ENCODE measurements around the gene CLDN18. TPM values are rescaled to one million over a fixed set of nuclear protein-coding genes. Genes with fewer than 3 reads are reported as not detected.

The CLDN18 gene
- total and polyA plus RNA-seq, 12 donors: 0.01 TPM; not detected in 11

DNA sequence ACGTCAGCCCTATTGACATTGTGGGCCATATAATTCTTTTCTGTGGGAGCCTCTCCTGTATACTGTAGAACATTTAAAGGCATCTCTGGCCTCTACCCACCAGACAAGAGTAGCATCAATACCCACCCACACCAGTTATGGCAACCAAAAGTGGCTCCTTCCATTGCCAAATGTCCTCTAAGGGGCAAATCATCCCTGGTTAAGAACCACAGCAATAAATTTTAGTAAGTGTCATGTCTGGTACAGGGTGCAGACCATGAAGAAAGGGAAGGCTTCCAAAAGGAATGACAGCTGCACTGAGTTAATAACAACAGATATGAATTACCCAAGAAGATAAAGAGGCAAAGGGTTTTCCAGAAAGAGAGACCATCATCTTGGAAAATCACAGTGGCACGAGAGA lies 6.9 kb upstream of the CLDN18 start:
- no peak for ATAC-seq
- 80 to 82% methylated on average over 2 of the region's 2 CpGs for WGBS, 2 donors
- H3K4me1 ChIP-seq: no peaks in the 10 kb centered on the region
- no peak overlapping the region for H3K4me3 ChIP-seq
- H3K36me3 ChIP-seq: no peaks in the 10 kb centered on the region
- TF ChIP-seq, protein P1, sequence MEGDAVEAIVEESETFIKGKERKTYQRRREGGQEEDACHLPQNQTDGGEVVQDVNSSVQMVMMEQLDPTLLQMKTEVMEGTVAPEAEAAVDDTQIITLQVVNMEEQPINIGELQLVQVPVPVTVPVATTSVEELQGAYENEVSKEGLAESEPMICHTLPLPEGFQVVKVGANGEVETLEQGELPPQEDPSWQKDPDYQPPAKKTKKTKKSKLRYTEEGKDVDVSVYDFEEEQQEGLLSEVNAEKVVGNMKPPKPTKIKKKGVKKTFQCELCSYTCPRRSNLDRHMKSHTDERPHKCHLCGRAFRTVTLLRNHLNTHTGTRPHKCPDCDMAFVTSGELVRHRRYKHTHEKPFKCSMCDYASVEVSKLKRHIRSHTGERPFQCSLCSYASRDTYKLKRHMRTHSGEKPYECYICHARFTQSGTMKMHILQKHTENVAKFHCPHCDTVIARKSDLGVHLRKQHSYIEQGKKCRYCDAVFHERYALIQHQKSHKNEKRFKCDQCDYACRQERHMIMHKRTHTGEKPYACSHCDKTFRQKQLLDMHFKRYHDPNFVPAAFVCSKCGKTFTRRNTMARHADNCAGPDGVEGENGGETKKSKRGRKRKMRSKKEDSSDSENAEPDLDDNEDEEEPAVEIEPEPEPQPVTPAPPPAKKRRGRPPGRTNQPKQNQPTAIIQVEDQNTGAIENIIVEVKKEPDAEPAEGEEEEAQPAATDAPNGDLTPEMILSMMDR (IDR thresholded peaks at IDR 0.05): no peak
- DNase-seq: no peak
- no peak overlapping the region for H3K27ac ChIP-seq
- intact Hi-C loops (cut with DNase I): no loop called here
- H3K27me3 ChIP-seq: peaks cover 0 to 9% (median 0%) of the 10 kb centered on the region in 7 donors
- H3K9me3 ChIP-seq: no peaks in the 10 kb centered on the region

DNA sequence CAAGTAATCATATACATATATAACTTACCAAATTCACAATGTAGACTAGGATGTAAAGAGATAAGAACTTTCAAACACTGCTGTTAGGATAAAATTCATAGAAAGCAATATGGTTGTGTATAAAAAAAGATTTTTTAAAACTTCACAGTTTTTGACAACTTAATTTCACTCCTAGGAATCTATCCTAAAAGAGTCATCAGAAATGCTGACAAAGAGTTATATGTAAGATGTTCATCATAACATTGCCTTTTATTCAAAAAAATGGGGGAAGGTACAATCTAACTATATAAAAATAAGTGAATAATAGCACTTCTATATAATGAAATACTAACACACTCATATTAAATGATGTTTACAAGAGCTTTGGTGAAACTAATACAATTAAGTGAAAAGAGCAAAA lies 4.3 kb upstream of the CLDN18 start:
- Histone ChIP-seq H3K27ac (no peak overlapping the region), H3K9me3 (no peaks in the 10 kb centered on the region), H3K4me3 (no peak overlapping the region), H3K36me3 (no peaks in the 10 kb centered on the region), H3K27me3 (no peaks in the 10 kb centered on the region), H3K4me1 (no peaks in the 10 kb centered on the region)
- ATAC-seq (no peak), DNase-seq (no peak)
- TF ChIP-seq, protein P1 (IDR thresholded peaks at IDR 0.05): no peak
- intact Hi-C loops (cut with DNase I): no loop called here

DNA sequence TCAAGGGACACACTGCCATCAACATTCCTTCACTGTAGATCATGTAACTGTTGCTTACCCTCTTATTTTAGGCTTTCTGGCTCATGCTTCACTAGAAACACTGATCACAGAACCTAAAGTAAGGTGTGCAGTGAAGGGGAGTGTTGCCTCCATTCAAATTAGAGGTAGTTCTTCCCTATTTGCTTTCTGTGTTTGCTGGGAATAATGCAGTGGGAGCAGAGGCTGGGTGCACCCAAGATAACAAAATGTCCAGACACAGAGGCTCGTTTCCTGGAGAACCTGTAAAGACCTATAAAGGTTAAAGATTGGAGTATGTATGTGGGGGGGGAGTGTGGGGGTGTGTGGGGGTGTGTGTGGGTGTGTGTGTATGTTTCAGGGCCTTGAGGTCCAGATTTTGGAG lies 2.1 kb upstream of the CLDN18 start:
- peaks cover 0 to 10% (median 0%) of the 10 kb centered on the region in 9 donors for H3K4me1 ChIP-seq
- no peaks in the 10 kb centered on the region for H3K9me3 ChIP-seq
- intact Hi-C loops (cut with DNase I): no loop called here
- TF ChIP-seq, protein P1 (IDR thresholded peaks at IDR 0.05): no peak
- no peak for DNase-seq
- H3K4me3 ChIP-seq: no peak overlapping the region
- no peaks in the 10 kb centered on the region for H3K27me3 ChIP-seq
- H3K36me3 ChIP-seq: no peaks in the 10 kb centered on the region
- no peak overlapping the region for H3K27ac ChIP-seq
- no peak for ATAC-seq
- 38 to 58% methylated on average over 1 of the region's 1 CpG for whole genome bisulfite sequencing, 2 donors

DNA sequence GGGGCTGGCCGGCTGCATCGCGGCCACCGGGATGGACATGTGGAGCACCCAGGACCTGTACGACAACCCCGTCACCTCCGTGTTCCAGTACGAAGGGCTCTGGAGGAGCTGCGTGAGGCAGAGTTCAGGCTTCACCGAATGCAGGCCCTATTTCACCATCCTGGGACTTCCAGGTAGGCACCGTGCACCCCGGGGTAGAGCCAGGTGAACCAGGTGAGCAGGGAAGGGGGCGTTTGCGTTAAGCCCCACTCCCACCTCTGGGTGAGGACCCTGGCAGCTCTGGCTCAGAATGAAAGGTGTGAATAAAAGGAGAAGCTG lies 267 bp downstream of the CLDN18 start:
- intact Hi-C loops (cut with DNase I): no loop called here
- H3K4me3 ChIP-seq: no peak overlapping the region
- H3K4me1 ChIP-seq: peaks cover 0 to 10% (median 0%) of the 10 kb centered on the region in 9 donors
- H3K9me3 ChIP-seq: peaks cover 0 to 6% (median 0%) of the 10 kb centered on the region in 11 donors
- TF ChIP-seq, protein P1 (IDR thresholded peaks at IDR 0.05): no peak
- 95 to 96% methylated on average over 14 of the region's 14 CpGs for WGBS, 2 donors
- no peaks in the 10 kb centered on the region for H3K36me3 ChIP-seq
- DNase-seq: no peak
- no peaks in the 10 kb centered on the region for H3K27me3 ChIP-seq
- peak in 1 of 8 donors; percentile 33 for ATAC-seq
- no peak overlapping the region for H3K27ac ChIP-seq

DNA sequence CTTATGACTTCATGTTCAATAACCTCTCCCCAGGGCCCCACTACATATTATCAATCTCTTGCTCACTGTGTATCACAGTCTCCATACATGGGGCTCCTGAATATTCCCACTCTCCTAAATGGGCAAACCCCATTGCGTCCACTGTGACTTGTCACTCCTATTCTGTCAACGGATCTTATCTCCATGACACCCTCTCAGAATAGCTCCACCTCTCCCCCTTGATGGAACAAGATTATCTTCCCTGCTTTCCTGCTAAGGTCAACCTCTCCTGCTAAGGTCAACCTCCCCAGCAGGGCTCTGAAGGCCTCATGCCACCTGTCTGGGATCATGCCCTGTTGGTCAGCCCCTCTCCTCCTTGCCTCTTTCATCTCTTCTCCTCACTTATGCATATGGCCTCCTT lies 1.8 kb downstream of the CLDN18 start:
- DNase-seq: no peak

More for the DNA sequence above, 1.8 kb downstream of the CLDN18 start:
- 19 to 25% methylated on average over 2 of the region's 2 CpGs for WGBS, 2 donors
- H3K27me3 ChIP-seq: no peaks in the 10 kb centered on the region
- H3K27ac ChIP-seq: no peak overlapping the region
- intact Hi-C loops (cut with DNase I): no loop called here
- TF ChIP-seq, protein P1 (IDR thresholded peaks at IDR 0.05): no peak
- no peak overlapping the region for H3K4me3 ChIP-seq
- peaks cover 0 to 10% (median 0%) of the 10 kb centered on the region in 9 donors for H3K4me1 ChIP-seq
- peak; percentile 46 to 93 (median 88) for ATAC-seq
- peaks cover 0 to 6% (median 0%) of the 10 kb centered on the region in 11 donors for H3K9me3 ChIP-seq
- no peaks in the 10 kb centered on the region for H3K36me3 ChIP-seq

Data from heart right ventricle (tissue), 16 donors.